A549 (cell line): Measurements from ENCODE around the gene MOV10L1. TPM values are rescaled to one million over a fixed set of nuclear protein-coding genes. Genes with fewer than 3 reads are reported as not detected.
"Not testable (repeated sequence)": the region's sequence is repeated elsewhere in the genome, so short reads cannot be mapped to it uniquely, and the experiment has no call there.

Source experiments
- ATAC-seq, 2 experiments: fragments of 200-7000 bp in 1 of 2; fragments of >200 bp in 1 of 2; cut with Nextera tagmentation in 1 of 2; cut with Tn5 transposase in 1 of 2; 3 replicates each; pipeline versions ENCODE4 v1.8.0 to v1.9.1; 2018 to 2020; ENCODE audit warnings: mild to moderate bottlenecking in 1 of 2, moderate library complexity in 1 of 2
- CTCF ChIA-PET: fragments of 300-600 bp; sonication (Branson Sonifier 250); formaldehyde crosslinking; extraction: SDS; loops from one replicate; lab custom pipeline; 2021; ENCODE audit warnings: antibody characterized with exemption, inconsistent platforms; lab: Yijun Ruan, JAX
- POLR2A ChIA-PET: fragments of 350-600 bp; formaldehyde crosslinking; extraction: SDS; loops from one replicate; lab custom pipeline; 2021; ENCODE audit warnings: antibody characterized with exemption, inconsistent platforms; lab: Yijun Ruan, JAX
- DNase-seq, 2 experiments: peaks; one replicate each; pipeline versions ENCODE4 v3.0.0 to v3.0.0-alpha.2; 2011 to 2016; ENCODE audit warnings: low read depth in 1 of 2, low spot score in 1 of 2
- FAIRE-seq: peaks from 2 replicates; lab custom pipeline; 2011; peaks lifted over from hg19 to GRCh38; lab: Jason Lieb, UNC
- H3K27ac ChIP-seq, 2 experiments: fragments of >200 bp; sonication (Bioruptor Twin); formaldehyde crosslinking; 3 replicates each; pipeline ENCODE4 v1.5.1; 2016 to 2017
- H3K4me1 ChIP-seq: fragments of >200 bp; sonication (Bioruptor Twin); formaldehyde crosslinking; 3 replicates; pipeline ENCODE4 v1.6.1; 2016
- H3K4me2 ChIP-seq: fragments of >200 bp; sonication (Bioruptor Twin); formaldehyde crosslinking; 3 replicates; pipeline ENCODE4 v1.6.1; 2016
- H3K4me3 ChIP-seq: fragments of >200 bp; sonication (Bioruptor Twin); formaldehyde crosslinking; 3 replicates; pipeline ENCODE4 v1.5.1; 2016
- H3K9me3 ChIP-seq: fragments of >200 bp; sonication (Bioruptor Twin); formaldehyde crosslinking; 3 replicates; pipeline ENCODE4 v1.6.1; 2016
- CBX8 ChIP-seq: fragments of 200-600 bp; sonication (generic); IDR thresholded peaks from 2 replicates; pipeline ENCODE4 v1.6.1; 2016
- CHD4 ChIP-seq: fragments of 200-600 bp; sonication (generic); IDR thresholded peaks from 2 replicates; pipeline ENCODE4 v1.6.1; 2016; ENCODE audit warnings: antibody characterized with exemption, mild to moderate bottlenecking, borderline replicate concordance
- FOSL2 ChIP-seq, 2 experiments: fragments of 450-650 bp in 1 of 2; fragments of >200 bp in 1 of 2; sonication (Bioruptor Twin) in 1 of 2; formaldehyde crosslinking; IDR thresholded peaks; 2 replicates each; pipeline versions ENCODE4 v1.5.0 to v1.6.1; 2016 to 2020; ENCODE audit warnings: mild to moderate bottlenecking in 1 of 2, moderate library complexity in 1 of 2
- HMGXB4 ChIP-seq: fragments of 250-450 bp; sonication (Bioruptor Pico); IDR thresholded peaks from 2 replicates; pipeline ENCODE4 v1.5.0; 2021; ENCODE audit warnings: mild to moderate bottlenecking, moderate library complexity, borderline replicate concordance
- HOXA7 ChIP-seq: fragments of 250-450 bp; sonication (Bioruptor Pico); IDR thresholded peaks from 2 replicates; pipeline ENCODE4 v1.5.0; 2020; ENCODE audit warnings: mild to moderate bottlenecking, moderate library complexity
- MAFK ChIP-seq: fragments of 450-650 bp; IDR thresholded peaks from 2 replicates; pipeline ENCODE4 v1.6.1; 2014; ENCODE audit not compliant: partially characterized antibody
- MYC ChIP-seq: IDR thresholded peaks from 2 replicates; pipeline ENCODE4 v1.6.1; 2012; ENCODE audit warnings: mild to moderate bottlenecking, inconsistent platforms, low read length, improper control_type of control experiment, borderline replicate concordance
- NFE2L2 ChIP-seq: fragments of 150-350 bp; conservative IDR thresholded peaks from 2 replicates; pipeline ENCODE4 v1.6.1; 2014; ENCODE audit warnings: low read length
- POLR2AphosphoS2 ChIP-seq: conservative IDR thresholded peaks from 2 replicates; pipeline ENCODE4 v1.6.1; 2012; ENCODE audit warnings: low read length, improper control_type of control experiment, inconsistent platforms
- RCOR1 ChIP-seq: fragments of 150-350 bp; IDR thresholded peaks from 2 replicates; pipeline ENCODE4 v1.6.1; 2014; ENCODE audit warnings: antibody characterized with exemption, low read length, low read depth
- SMC3 ChIP-seq: fragments of >200 bp; sonication (Bioruptor Twin); formaldehyde crosslinking; IDR thresholded peaks from 3 replicates; pipeline ENCODE4 v1.6.1; 2018; ENCODE audit warnings: inconsistent platforms
- TFCP2L1 ChIP-seq: fragments of 250-450 bp; sonication (Bioruptor Pico); IDR thresholded peaks from 2 replicates; pipeline ENCODE4 v1.5.0; 2021; ENCODE audit warnings: mild to moderate bottlenecking
- TP53 ChIP-seq: fragments of 250-450 bp; sonication (Bioruptor Pico); IDR thresholded peaks from 2 replicates; pipeline ENCODE4 v1.5.0; 2021; ENCODE audit warnings: mild to moderate bottlenecking, moderate library complexity
- ZSCAN20 ChIP-seq: fragments of 250-450 bp; sonication (Bioruptor Pico); IDR thresholded peaks from 2 replicates; pipeline ENCODE4 v1.8.0; 2022; ENCODE audit warnings: mild to moderate bottlenecking, moderate library complexity
- WGBS: methylation state at CpG from one replicate; pipeline ENCODE4 v1.1.6; 2017; ENCODE audit errors: missing lambda C conversion rate; 5-methylcytosine and 5-hydroxymethylcytosine counted together
- polyA plus RNA-seq, 4 experiments: library from polyadenylated mRNA; depleted of rRNA in 3 of 4; stranded (reverse); fragments of >200 nt; fragmentation: RNase III in 1 of 4; extraction: RNeasy Plus Mini Kit Qiagen cat#74134 plus additional on column Dnase treatment in 1 of 4; gene quantifications; 2 replicates in 3 of 4; 3 replicates in 1 of 4; pipeline ENCODE4 v1.2.3, GENCODE V29; 2011 to 2017

MOV10L1 gene
- polyA plus RNA-seq, 2 of the 4 experiments (the other 2 are of a cell fraction): 0.04 TPM

- DNase-seq (no peak), FAIRE-seq (no peak), ATAC-seq (no peak)
- H3K4me1 ChIP-seq: no peaks in the 10 kb centered on the region
- WGBS: 96% methylated on average over 13 of the region's 13 CpGs
- H3K27ac ChIP-seq: peak overlapping the region in 1 of 2 experiments; percentile 99; a peak in 2 of 6 replicates
- POLR2A ChIA-PET: no interaction called here
- CTCF ChIA-PET: interaction anchor here (1.3 kb wide), 1 partner anchor 271 kb away, joined by 3 read pairs; no protein-coding TSS in a partner anchor
- TF ChIP-seq CBX8: no peak
- peak overlapping the region; percentile 95 for H3K4me3 ChIP-seq
- peaks cover 10% of the 10 kb centered on the region; the same call in 2 of the 3 replicates for H3K9me3 ChIP-seq
- H3K4me2 ChIP-seq: peak overlapping the region; percentile 85
Observed at GRCh38 chr22:50202130-50202666, 112.4 kb downstream of the MOV10L1 start.

- no peak for FAIRE-seq
- POLR2A ChIA-PET: no interaction called here
Observed at GRCh38 chr22:50203288-50203687, 113.5 kb downstream of the MOV10L1 start.

GRCh38 chr22:50204571-50204970 is 114.8 kb downstream of the MOV10L1 start:
- no peak for DNase-seq
- Histone ChIP-seq H3K27ac (no peak overlapping the region), H3K4me1 (no peaks in the 10 kb centered on the region), H3K9me3 (peaks cover 10% of the 10 kb centered on the region; the same call in 2 of the 3 replicates), H3K4me3 (no peak overlapping the region), H3K4me2 (no peak overlapping the region)
- CTCF ChIA-PET: interaction anchor here (1.2 to 4.6 kb wide), 2 partner anchors 10 to 57 kb away, joined by 3 to 32 read pairs; no protein-coding TSS in a partner anchor
- POLR2A ChIA-PET: no interaction called here
- ATAC-seq: no peak
- no peak for TF ChIP-seq TP53 (CRISPR knock-in tag)
- TF ChIP-seq POLR2AphosphoS2: no peak
- no peak for TF ChIP-seq TFCP2L1 (CRISPR knock-in tag)
- no peak for TF ChIP-seq MYC
- no peak for TF ChIP-seq HMGXB4 (CRISPR knock-in tag)
- no peak for TF ChIP-seq NFE2L2
- no peak for TF ChIP-seq CHD4
- no peak for TF ChIP-seq SMC3
- no peak for TF ChIP-seq ZSCAN20 (CRISPR knock-in tag)
- FAIRE-seq: no peak
- WGBS: 96% methylated on average over 7 of the region's 7 CpGs

More at GRCh38 chr22:50203288-50203687, 113.5 kb downstream of the MOV10L1 start:
- H3K4me1 ChIP-seq: no peaks in the 10 kb centered on the region
- H3K9me3 ChIP-seq: peaks cover 10% of the 10 kb centered on the region; the same call in 2 of the 3 replicates
- ATAC-seq: no peak
- no peak overlapping the region for H3K27ac ChIP-seq
- no peak overlapping the region for H3K4me2 ChIP-seq
- 94% methylated on average over 1 of the region's 1 CpG for WGBS
- CTCF ChIA-PET: interaction anchor here (1.2 kb wide), 1 partner anchor 9 kb away, joined by 3 read pairs; no protein-coding TSS in a partner anchor
- DNase-seq: no peak
- TF ChIP-seq FOSL2 (IDR thresholded peaks at IDR 0.05) (no peak), FOSL2 (CRISPR knock-in tag; IDR thresholded peaks at IDR 0.05) (no peak), TFCP2L1 (CRISPR knock-in tag) (no peak), HOXA7 (CRISPR knock-in tag) (no peak), RCOR1 (no peak), MAFK (peak; percentile 39)
- no peak overlapping the region for H3K4me3 ChIP-seq

- ATAC-seq, FAIRE-seq, H3K4me3 ChIP-seq, DNase-seq, H3K9me3 ChIP-seq, H3K27ac ChIP-seq, H3K4me1 ChIP-seq, H3K4me2 ChIP-seq, POLR2A ChIA-PET: not testable (repeated sequence)
- 95% methylated on average over 9 of the region's 9 CpGs for WGBS
- CTCF ChIA-PET: interaction anchor here (4.6 kb wide), 1 partner anchor 57 kb away, joined by 32 read pairs; no protein-coding TSS in a partner anchor
Observed at GRCh38 chr22:50204998-50205397, 115.2 kb downstream of the MOV10L1 start.
